Sigmoid colon (tissue), 4 donors: ENCODE results near the gene ATMIN.

Experiments used
- POLR2AphosphoS5 ChIP-seq, 4 donors: sonication (generic); formaldehyde crosslinking; IDR thresholded peaks; one replicate each; pipeline ENCODE4 v1.6.1; 2017; ENCODE audit warnings: antibody characterized with exemption in 4 of 4
- TF ChIP-seq, protein P1 (sequence below), 4 experiments: fragments of 450-650 bp in 3 of 4; fragments of 200-600 bp in 1 of 4; IDR thresholded peaks; one replicate each; pipeline ENCODE4 v1.5.1; 2016 to 2019; ENCODE audit warnings: antibody characterized with exemption in 4 of 4, mild to moderate bottlenecking in 3 of 4, moderate library complexity in 2 of 4

DNA sequence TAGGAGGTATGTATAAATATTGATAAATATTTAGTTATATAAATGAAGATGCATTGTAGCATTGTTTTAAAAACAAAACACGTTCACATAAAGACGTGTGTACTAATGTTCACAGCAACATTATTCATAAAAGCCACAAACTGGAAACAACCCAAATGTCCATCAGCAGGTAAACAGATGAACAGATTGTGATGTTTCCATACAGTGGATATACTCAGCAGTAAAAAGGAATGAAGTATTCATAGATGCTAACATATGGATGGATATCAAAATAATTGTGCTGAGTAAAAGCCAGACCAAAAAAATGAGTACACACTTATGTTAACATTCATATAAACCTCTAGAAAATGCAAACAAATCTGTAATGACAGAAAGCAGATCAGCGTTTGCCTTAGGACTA, 22.7 kb upstream of the ATMIN start:
- TF ChIP-seq, protein P1, sequence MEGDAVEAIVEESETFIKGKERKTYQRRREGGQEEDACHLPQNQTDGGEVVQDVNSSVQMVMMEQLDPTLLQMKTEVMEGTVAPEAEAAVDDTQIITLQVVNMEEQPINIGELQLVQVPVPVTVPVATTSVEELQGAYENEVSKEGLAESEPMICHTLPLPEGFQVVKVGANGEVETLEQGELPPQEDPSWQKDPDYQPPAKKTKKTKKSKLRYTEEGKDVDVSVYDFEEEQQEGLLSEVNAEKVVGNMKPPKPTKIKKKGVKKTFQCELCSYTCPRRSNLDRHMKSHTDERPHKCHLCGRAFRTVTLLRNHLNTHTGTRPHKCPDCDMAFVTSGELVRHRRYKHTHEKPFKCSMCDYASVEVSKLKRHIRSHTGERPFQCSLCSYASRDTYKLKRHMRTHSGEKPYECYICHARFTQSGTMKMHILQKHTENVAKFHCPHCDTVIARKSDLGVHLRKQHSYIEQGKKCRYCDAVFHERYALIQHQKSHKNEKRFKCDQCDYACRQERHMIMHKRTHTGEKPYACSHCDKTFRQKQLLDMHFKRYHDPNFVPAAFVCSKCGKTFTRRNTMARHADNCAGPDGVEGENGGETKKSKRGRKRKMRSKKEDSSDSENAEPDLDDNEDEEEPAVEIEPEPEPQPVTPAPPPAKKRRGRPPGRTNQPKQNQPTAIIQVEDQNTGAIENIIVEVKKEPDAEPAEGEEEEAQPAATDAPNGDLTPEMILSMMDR (IDR thresholded peaks at IDR 0.05), result no peak
- no peak for TF ChIP-seq POLR2AphosphoS5 (IDR thresholded peaks at IDR 0.05)
